ENCODE measurements around the gene OTUD1. TPM values are rescaled to one million over a fixed set of nuclear protein-coding genes. Genes with fewer than 3 reads are reported as not detected.

Gene OTUD1
- total RNA-seq, 1 donor from 2014 or later, result 13.0 TPM

- Histone ChIP-seq H3K4me1 (ENCODE audit: control insufficient read depth in 3 of 3, insufficient read depth in 3 of 3, low read length in 3 of 3) (peaks cover 17 to 27% (median 23%) of the 10 kb centered on the region in 3 donors), H3K9me3 (ENCODE audit: control insufficient read depth in 3 of 3, low read length in 3 of 3) (no peaks in the 10 kb centered on the region), H3K4me3 (ENCODE audit: low read length in 3 of 3) (peak overlapping the region; percentile 96 to 99 (median 98)), H3K36me3 (ENCODE audit: control insufficient read depth in 3 of 3, insufficient read depth in 3 of 3, low read length in 3 of 3) (peaks cover 3 to 14% (median 6%) of the 10 kb centered on the region in 3 donors), H3K27me3 (ENCODE audit: control insufficient read depth in 3 of 3, insufficient read depth in 3 of 3, low read length in 3 of 3) (no peaks in the 10 kb centered on the region), H3K27ac (ENCODE audit: low read depth, low read length) (peak overlapping the region; percentile 97), H3K9ac (ENCODE audit: low read depth in 1 of 3, low read length in 3 of 3) (peak overlapping the region; percentile 97 to 98 (median 97))
These were observed 1.4 kb downstream of the OTUD1 start for GRCh38 chr10:23439961-23440889.

GRCh38 chr10:23441251-23441650, 2.4 kb downstream of the OTUD1 start:
- Histone ChIP-seq H3K9ac (ENCODE audit: low read depth in 1 of 3, low read length in 3 of 3) (peak overlapping the region; percentile 97 to 98 (median 97)), H3K27me3 (ENCODE audit: control insufficient read depth in 3 of 3, insufficient read depth in 3 of 3, low read length in 3 of 3) (no peaks in the 10 kb centered on the region), H3K9me3 (ENCODE audit: control insufficient read depth in 3 of 3, low read length in 3 of 3) (no peaks in the 10 kb centered on the region), H3K4me1 (ENCODE audit: control insufficient read depth in 3 of 3, insufficient read depth in 3 of 3, low read length in 3 of 3) (peaks cover 17 to 27% (median 23%) of the 10 kb centered on the region in 3 donors), H3K36me3 (ENCODE audit: control insufficient read depth in 3 of 3, insufficient read depth in 3 of 3, low read length in 3 of 3) (peaks cover 3 to 14% (median 6%) of the 10 kb centered on the region in 3 donors), H3K4me3 (ENCODE audit: low read length in 3 of 3) (peak overlapping the region; percentile 96 to 99 (median 98)), H3K27ac (ENCODE audit: low read depth, low read length) (peak overlapping the region; percentile 97)

DNA sequence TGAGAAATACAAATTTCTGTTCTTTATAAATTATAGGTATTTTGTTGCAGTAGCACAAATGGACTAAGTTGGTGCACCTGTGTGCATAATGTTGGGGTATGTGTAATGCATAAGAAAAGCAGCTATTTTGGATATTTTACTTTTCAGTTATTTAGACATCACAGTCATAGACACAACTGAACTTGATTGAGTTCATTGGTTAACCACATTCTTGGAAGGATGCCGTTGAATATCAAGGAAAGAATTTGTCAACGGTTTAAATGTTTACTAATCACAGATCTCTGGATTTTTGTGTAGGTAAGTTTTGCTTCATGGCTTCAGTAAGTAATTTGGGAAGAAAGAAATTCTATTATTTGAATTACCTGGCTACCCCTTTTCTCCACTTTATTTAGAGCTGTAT, 4.1 kb downstream of the OTUD1 start:
- H3K4me1 ChIP-seq (ENCODE audit: control insufficient read depth in 3 of 3, insufficient read depth in 3 of 3, low read length in 3 of 3), result peaks cover 14 to 27% (median 22%) of the 10 kb centered on the region in 3 donors

GRCh38 chr10:23445591-23445990, 6.7 kb downstream of the OTUD1 start:
- Histone ChIP-seq H3K4me1 (ENCODE audit: control insufficient read depth in 3 of 3, insufficient read depth in 3 of 3, low read length in 3 of 3) (peaks cover 9 to 24% (median 12%) of the 10 kb centered on the region in 3 donors), H3K9me3 (ENCODE audit: control insufficient read depth in 3 of 3, low read length in 3 of 3) (no peaks in the 10 kb centered on the region), H3K36me3 (ENCODE audit: control insufficient read depth in 3 of 3, insufficient read depth in 3 of 3, low read length in 3 of 3) (peaks cover 2 to 14% (median 6%) of the 10 kb centered on the region in 3 donors), H3K9ac (ENCODE audit: low read depth in 1 of 3, low read length in 3 of 3) (no peak overlapping the region), H3K27ac (ENCODE audit: low read depth, low read length) (peak overlapping the region; percentile 43), H3K4me3 (ENCODE audit: low read length in 3 of 3) (no peak overlapping the region), H3K27me3 (ENCODE audit: control insufficient read depth in 3 of 3, insufficient read depth in 3 of 3, low read length in 3 of 3) (no peaks in the 10 kb centered on the region)

More for the DNA sequence above, 4.1 kb downstream of the OTUD1 start:
- peak overlapping the region; percentile 43 for H3K27ac ChIP-seq (ENCODE audit: low read depth, low read length)
- no peaks in the 10 kb centered on the region for H3K27me3 ChIP-seq (ENCODE audit: control insufficient read depth in 3 of 3, insufficient read depth in 3 of 3, low read length in 3 of 3)
- no peaks in the 10 kb centered on the region for H3K9me3 ChIP-seq (ENCODE audit: control insufficient read depth in 3 of 3, low read length in 3 of 3)
- H3K4me3 ChIP-seq (ENCODE audit: low read length in 3 of 3), result peak overlapping the region; percentile 96 to 99 (median 98)
- H3K9ac ChIP-seq (ENCODE audit: low read depth in 1 of 3, low read length in 3 of 3), result peak overlapping the region in 2 of 3 donors; percentile 97 to 98
- H3K36me3 ChIP-seq (ENCODE audit: control insufficient read depth in 3 of 3, insufficient read depth in 3 of 3, low read length in 3 of 3), result peaks cover 3 to 14% (median 6%) of the 10 kb centered on the region in 3 donors

GRCh38 chr10:23448323-23448722, 9.4 kb downstream of the OTUD1 start:
- Histone ChIP-seq H3K27ac (ENCODE audit: low read depth, low read length) (no peak overlapping the region), H3K36me3 (ENCODE audit: control insufficient read depth in 3 of 3, insufficient read depth in 3 of 3, low read length in 3 of 3) (peaks cover 0 to 6% (median 6%) of the 10 kb centered on the region in 3 donors), H3K4me3 (ENCODE audit: low read length in 3 of 3) (no peak overlapping the region), H3K4me1 (ENCODE audit: control insufficient read depth in 3 of 3, insufficient read depth in 3 of 3, low read length in 3 of 3) (peaks cover 5 to 9% (median 5%) of the 10 kb centered on the region in 3 donors), H3K9me3 (ENCODE audit: control insufficient read depth in 3 of 3, low read length in 3 of 3) (no peaks in the 10 kb centered on the region), H3K27me3 (ENCODE audit: control insufficient read depth in 3 of 3, insufficient read depth in 3 of 3, low read length in 3 of 3) (no peaks in the 10 kb centered on the region), H3K9ac (ENCODE audit: low read depth in 1 of 3, low read length in 3 of 3) (no peak overlapping the region)

DNA sequence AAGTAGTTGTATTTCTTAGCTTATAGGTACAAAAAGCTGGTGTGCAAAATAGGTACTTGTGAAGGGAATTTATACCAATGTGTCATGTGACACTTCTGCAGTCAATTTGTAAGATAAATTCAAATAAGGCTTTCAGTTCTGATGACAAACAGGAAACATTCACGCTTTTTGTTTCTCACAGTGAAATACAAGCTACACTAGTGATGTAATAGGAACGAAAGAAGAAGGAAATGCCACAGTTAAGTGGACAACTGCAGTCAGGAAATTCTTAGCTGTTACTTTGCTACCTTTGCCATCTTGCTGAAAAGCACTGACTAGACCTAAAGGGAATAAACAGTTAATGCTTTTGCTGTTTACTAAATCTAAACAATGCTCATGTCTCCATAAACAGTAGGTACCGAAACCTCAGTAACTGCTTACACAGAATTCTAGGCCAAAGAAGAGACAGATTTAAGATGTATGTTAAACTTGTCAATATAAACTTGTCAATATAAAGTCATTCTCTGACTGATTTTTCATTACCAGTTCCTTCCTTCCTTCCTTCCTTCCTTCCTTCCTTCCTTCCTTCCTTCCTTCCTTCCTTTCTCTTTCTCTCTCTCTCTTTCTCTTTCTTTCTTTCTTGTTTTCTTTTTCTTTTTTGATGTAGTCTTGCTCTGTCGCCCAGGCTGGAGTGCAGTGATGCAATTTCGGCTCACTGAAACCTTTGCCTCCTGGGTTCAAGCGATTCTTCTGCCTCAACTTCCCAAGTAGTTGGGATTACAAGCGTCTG, 10.1 kb downstream of the OTUD1 start:
- no peaks in the 10 kb centered on the region for H3K9me3 ChIP-seq (ENCODE audit: control insufficient read depth in 3 of 3, low read length in 3 of 3)
- H3K4me1 ChIP-seq (ENCODE audit: control insufficient read depth in 3 of 3, insufficient read depth in 3 of 3, low read length in 3 of 3), result peaks cover 0 to 8% (median 5%) of the 10 kb centered on the region in 3 donors
- no peak overlapping the region for H3K27ac ChIP-seq (ENCODE audit: low read depth, low read length)
- peaks cover 0 to 6% (median 2%) of the 10 kb centered on the region in 3 donors for H3K36me3 ChIP-seq (ENCODE audit: control insufficient read depth in 3 of 3, insufficient read depth in 3 of 3, low read length in 3 of 3)
- no peak overlapping the region for H3K9ac ChIP-seq (ENCODE audit: low read depth in 1 of 3, low read length in 3 of 3)
- H3K27me3 ChIP-seq (ENCODE audit: control insufficient read depth in 3 of 3, insufficient read depth in 3 of 3, low read length in 3 of 3), result no peaks in the 10 kb centered on the region
- no peak overlapping the region for H3K4me3 ChIP-seq (ENCODE audit: low read length in 3 of 3)

DNA sequence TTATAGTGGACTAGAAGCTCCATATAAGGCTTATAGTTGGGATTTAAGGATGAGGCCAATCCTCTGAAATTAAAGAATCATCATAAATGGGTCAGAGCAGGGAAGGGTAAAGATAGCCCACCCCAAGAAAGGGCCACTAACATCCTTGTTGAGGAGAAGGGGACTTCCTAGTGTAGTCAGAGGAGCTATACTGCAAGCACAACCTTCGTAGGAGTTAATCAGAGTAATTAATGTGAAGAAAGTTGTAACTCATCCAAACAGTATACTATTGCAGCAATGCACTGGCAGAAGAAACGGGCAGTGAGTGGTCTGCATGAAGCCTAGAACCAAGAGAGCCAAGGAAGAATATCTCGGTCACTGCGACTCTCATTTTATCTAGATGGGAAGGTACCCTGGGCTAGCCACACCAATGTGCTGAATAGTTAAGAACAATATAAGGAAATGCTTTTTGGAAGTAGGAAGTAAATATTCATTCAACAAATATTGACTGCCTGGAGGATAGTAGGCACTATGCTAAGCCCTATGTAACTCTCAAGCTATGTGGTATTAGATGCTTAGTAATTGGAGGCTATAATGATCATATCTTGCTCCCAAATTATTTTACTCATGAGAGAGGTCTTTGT, 13.3 kb downstream of the OTUD1 start:
- no peak overlapping the region for H3K9ac ChIP-seq (ENCODE audit: low read depth in 1 of 3, low read length in 3 of 3)
- no peaks in the 10 kb centered on the region for H3K9me3 ChIP-seq (ENCODE audit: control insufficient read depth in 3 of 3, low read length in 3 of 3)
- peak overlapping the region; percentile 37 for H3K27ac ChIP-seq (ENCODE audit: low read depth, low read length)
- no peak overlapping the region for H3K4me3 ChIP-seq (ENCODE audit: low read length in 3 of 3)
- H3K27me3 ChIP-seq (ENCODE audit: control insufficient read depth in 3 of 3, insufficient read depth in 3 of 3, low read length in 3 of 3), result no peaks in the 10 kb centered on the region
- peaks cover 0 to 6% (median 2%) of the 10 kb centered on the region in 3 donors for H3K36me3 ChIP-seq (ENCODE audit: control insufficient read depth in 3 of 3, insufficient read depth in 3 of 3, low read length in 3 of 3)
- H3K4me1 ChIP-seq (ENCODE audit: control insufficient read depth in 3 of 3, insufficient read depth in 3 of 3, low read length in 3 of 3), result peaks cover 0 to 5% (median 5%) of the 10 kb centered on the region in 3 donors

- H3K4me1 ChIP-seq (ENCODE audit: control insufficient read depth in 3 of 3, insufficient read depth in 3 of 3, low read length in 3 of 3), result peaks cover 0 to 5% (median 5%) of the 10 kb centered on the region in 3 donors
- peaks cover 0 to 6% (median 2%) of the 10 kb centered on the region in 3 donors for H3K36me3 ChIP-seq (ENCODE audit: control insufficient read depth in 3 of 3, insufficient read depth in 3 of 3, low read length in 3 of 3)
- no peak overlapping the region for H3K4me3 ChIP-seq (ENCODE audit: low read length in 3 of 3)
- H3K9ac ChIP-seq (ENCODE audit: low read depth in 1 of 3, low read length in 3 of 3), result no peak overlapping the region
- H3K9me3 ChIP-seq (ENCODE audit: control insufficient read depth in 3 of 3, low read length in 3 of 3), result no peaks in the 10 kb centered on the region
- H3K27me3 ChIP-seq (ENCODE audit: control insufficient read depth in 3 of 3, insufficient read depth in 3 of 3, low read length in 3 of 3), result no peaks in the 10 kb centered on the region
- H3K27ac ChIP-seq (ENCODE audit: low read depth, low read length), result no peak overlapping the region
These were observed 14.6 kb downstream of the OTUD1 start for GRCh38 chr10:23453465-23453864.

DNA sequence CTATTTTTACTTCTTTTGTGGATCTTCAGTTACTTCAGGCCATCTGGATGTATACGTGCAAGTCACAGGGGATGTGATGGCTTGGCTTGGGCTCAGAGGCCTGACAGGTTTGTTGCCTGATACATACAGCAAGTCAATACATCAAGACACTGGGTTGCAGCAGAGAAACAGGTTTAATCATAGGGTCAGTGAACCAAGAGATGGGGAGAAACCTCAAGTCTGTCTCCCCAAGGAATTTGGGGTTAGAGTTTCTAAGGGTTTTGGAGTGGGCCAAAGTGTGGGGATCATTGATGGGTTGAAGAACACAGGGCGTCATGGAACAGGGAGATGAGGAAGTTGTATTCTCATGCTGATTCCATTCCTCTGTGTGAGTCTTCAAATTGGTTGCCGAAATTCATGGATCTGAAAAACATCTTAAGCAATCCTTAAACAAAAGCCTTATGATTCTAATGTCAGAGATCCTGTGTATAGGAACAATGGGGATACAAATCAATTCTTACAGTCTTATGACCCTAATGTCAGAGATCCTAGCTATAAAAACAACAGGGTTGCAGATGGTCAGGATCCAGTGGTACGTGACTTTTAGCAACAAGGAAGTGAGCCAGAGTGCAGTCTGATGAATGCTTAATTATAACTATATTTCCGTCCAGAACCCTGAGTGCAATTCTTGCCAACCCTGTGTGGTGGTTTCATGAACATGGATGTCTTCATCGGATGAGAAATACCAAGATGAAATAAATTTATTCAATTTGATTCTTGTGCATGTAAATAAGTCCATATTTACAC, 18.9 kb downstream of the OTUD1 start:
- Histone ChIP-seq H3K9me3 (ENCODE audit: control insufficient read depth in 3 of 3, low read length in 3 of 3) (no peaks in the 10 kb centered on the region), H3K4me1 (ENCODE audit: control insufficient read depth in 3 of 3, insufficient read depth in 3 of 3, low read length in 3 of 3) (peaks cover 6 to 12% (median 7%) of the 10 kb centered on the region in 3 donors), H3K27me3 (ENCODE audit: control insufficient read depth in 3 of 3, insufficient read depth in 3 of 3, low read length in 3 of 3) (no peaks in the 10 kb centered on the region), H3K36me3 (ENCODE audit: control insufficient read depth in 3 of 3, insufficient read depth in 3 of 3, low read length in 3 of 3) (no peaks in the 10 kb centered on the region), H3K9ac (ENCODE audit: low read depth in 1 of 3, low read length in 3 of 3) (no peak overlapping the region), H3K27ac (ENCODE audit: low read depth, low read length) (peak overlapping the region; percentile 9), H3K4me3 (ENCODE audit: low read length in 3 of 3) (no peak overlapping the region)

All from skeletal muscle tissue (tissue), 4 donors.